Mesothelial cell of epicardium (in vitro differentiated cells): Measurements from ENCODE around the gene ARAP2. TPM values are rescaled to one million over a fixed set of nuclear protein-coding genes. Genes with fewer than 3 reads are reported as not detected.

ENCODE experiments used
- DNase-seq, 2 experiments: peaks; one replicate each; pipeline ENCODE4 v3.0.0; 2021; ENCODE audit warnings: low spot score in 2 of 2; ENCODE audit not compliant: unreplicated experiment in 2 of 2
- H3K27ac Mint-ChIP-seq: 2 replicates; pipeline ENCODE4 v1.8.0; 2021; ENCODE audit warnings: mixed read lengths
- H3K27me3 Mint-ChIP-seq: 2 replicates; pipeline ENCODE4 v1.8.0; 2021; ENCODE audit warnings: low read depth, mixed read lengths
- H3K36me3 Mint-ChIP-seq: 2 replicates; pipeline ENCODE4 v1.8.0; 2021; ENCODE audit warnings: mixed read lengths
- H3K4me1 Mint-ChIP-seq: 2 replicates; pipeline ENCODE4 v1.8.0; 2021; ENCODE audit warnings: mixed read lengths
- H3K4me3 Mint-ChIP-seq: 2 replicates; pipeline ENCODE4 v1.8.0; 2021; ENCODE audit warnings: mild to moderate bottlenecking, moderate library complexity, mixed read lengths
- H3K9me3 Mint-ChIP-seq: 2 replicates; pipeline ENCODE4 v1.8.0; 2021; ENCODE audit warnings: mixed read lengths
- CTCF ChIP-seq: fragments of 200-600 bp; sonication (generic); IDR thresholded peaks from one replicate; pipeline ENCODE4 v1.5.0; 2021; ENCODE audit warnings: antibody characterized with exemption; ENCODE audit not compliant: unreplicated experiment
- total RNA-seq: library from RNA; stranded (reverse); gene quantifications from 3 replicates; pipeline ENCODE4 v1.2.1, GENCODE V29; 2021

Gene ARAP2
- total RNA-seq, 1 donor from 2014 or later, result 16.0 TPM

GRCh38 chr4:36020351-36020750 is 224.0 kb downstream of the ARAP2 start:
- no peak for TF ChIP-seq CTCF
- DNase-seq, result no peak
- Mint-ChIP-seq H3K9me3 (peaks cover 9% of the 10 kb centered on the region), H3K4me1 (peaks cover 4% of the 10 kb centered on the region), H3K36me3 (no peaks in the 10 kb centered on the region), H3K4me3 (no peak overlapping the region), H3K27me3 (no peaks in the 10 kb centered on the region), H3K27ac (no peak overlapping the region)

Other genes starting within 250 kb of the ARAP2 start
- not detected in 3 replicates for gene DTHD1, start 37.1 kb upstream of the ARAP2 start, total RNA-seq